Amygdala (tissue), 56 donors: Measurements from ENCODE around the gene GSTO1.

Source experiments
- DNase-seq, 56 donors: peaks; one replicate each; lab custom pipeline; 2025; lab: John Stamatoyannopoulos, UW

The GSTO1 gene

DNA sequence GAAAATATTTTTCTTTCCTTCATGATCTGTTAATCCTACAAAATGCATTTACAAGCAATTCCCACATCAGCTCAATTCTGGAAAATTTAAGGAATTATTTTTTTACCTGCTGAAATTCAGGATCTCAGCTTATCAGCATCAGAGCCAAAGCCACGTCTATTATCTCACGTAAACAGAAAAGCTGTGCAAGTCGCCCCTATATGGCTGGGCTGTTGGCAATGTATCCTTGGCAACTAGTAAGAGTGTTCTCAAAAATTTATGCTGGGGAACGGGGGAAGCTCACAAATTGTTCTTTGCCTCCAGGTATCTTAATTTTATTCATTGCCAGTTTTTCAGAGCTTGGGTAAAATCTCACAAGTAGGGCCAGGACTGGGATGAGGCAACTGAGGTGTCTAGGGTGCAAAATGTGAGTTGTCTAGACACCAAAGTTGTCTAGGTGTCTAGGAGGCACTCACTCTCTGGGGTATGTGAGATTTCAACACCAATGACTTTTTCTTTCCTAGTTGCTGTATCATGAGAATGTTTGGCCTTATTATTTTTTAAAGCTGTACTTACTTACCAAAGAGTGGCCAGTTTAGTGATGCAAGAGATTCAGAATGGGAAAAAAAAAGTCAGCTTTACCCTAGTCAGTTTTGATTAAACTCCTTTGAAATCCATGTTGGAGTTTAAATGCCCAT is 19.3 kb downstream of the GSTO1 start:
- no peak for DNase-seq

DNA sequence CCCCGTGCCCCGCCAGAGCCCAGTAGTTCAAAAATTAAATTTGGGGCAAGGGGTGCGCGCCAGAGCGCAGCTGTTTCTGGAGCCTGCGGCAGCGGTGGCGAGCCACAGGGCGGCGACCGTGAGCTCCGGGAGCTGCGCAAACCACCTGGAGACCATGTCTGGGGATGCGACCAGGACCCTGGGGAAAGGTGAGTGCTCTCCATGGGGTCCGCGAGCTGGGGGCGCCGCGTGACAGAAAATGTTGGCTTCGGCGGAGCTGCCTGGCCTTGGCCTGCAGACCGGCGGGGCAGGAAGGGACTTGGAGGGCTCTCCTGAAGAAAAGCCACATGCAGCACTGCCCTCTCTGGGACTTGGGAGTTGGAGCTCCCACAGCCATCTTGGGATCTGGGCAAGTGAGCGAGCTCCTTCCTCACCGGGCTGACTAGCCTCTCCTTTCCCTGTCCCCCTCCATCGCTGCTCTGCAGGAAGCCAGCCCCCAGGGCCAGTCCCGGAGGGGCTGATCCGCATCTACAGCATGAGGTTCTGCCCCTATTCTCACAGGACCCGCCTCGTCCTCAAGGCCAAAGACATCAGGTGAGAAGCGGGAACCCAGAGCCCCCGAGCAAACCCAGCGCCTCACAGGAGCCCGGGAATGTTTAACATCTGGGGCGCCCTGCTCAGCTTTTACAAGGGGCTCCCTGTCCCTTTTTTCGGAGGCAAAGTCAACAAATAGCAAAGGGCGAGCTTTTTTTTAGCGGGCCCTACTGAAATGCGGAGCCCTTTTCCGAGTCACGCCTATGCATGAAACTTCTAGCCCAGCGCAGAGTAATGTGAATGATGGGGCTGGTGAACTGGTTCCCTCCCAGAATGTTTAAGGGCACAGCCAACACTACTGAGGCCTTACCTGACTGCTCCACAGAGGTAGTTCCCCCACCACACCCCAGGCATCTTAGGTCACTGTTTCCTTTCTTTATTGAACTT is 20.4 kb downstream of the GSTO1 start:
- DNase-seq: peak in 42 of 56 donors; percentile 6 to 77 (median 38)

- no peak for DNase-seq
Observed at GRCh38 chr10:104276192-104276591, 21.5 kb downstream of the GSTO1 start.

DNA sequence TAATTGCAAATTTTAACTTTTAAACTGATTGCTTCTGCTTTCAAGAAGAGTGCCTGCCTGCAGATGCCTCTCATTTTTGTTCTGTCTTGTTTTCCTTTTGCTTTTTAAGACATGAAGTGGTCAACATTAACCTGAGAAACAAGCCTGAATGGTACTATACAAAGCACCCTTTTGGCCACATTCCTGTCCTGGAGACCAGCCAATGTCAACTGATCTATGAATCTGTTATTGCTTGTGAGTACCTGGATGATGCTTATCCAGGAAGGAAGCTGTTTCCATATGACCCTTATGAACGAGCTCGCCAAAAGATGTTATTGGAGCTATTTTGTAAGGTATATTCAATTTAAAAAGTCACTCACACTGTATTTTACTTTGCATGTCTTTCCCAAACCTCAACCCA is 23.1 kb downstream of the GSTO1 start:
- DNase-seq: no peak

DNA sequence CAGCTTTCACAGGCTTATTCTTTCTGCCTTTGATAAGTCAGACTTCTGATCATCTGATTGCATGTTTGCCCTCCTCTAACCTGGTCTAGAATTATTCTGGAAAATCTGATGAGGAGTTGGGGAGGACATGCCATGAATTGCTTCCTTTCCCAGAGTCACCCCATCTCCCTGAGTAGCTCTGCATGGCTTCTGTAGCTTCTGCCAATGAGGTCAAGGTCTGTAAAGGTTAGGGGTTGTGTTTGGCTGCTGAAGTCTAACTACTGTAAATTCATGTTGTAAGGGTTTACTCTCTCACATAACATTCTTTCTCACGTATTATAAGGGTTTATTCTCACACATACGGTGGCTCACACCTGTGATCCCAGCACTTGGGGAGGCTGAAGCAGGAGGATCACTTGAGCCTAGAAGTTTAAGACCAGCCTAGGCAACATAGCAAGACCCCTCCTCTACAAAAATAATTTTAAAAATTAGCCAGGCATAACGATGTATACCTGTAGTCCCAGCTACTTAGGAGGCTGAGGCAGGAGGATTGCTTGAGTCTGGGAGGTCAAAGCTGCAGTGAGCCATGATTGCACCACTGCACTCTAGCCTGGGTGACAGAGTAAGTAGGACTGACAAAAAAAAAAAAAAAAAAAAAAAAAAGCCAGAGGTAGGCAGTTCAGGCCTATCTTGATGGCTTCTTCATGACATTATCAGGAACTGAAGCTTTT is 25.0 kb downstream of the GSTO1 start:
- no peak for DNase-seq

DNA sequence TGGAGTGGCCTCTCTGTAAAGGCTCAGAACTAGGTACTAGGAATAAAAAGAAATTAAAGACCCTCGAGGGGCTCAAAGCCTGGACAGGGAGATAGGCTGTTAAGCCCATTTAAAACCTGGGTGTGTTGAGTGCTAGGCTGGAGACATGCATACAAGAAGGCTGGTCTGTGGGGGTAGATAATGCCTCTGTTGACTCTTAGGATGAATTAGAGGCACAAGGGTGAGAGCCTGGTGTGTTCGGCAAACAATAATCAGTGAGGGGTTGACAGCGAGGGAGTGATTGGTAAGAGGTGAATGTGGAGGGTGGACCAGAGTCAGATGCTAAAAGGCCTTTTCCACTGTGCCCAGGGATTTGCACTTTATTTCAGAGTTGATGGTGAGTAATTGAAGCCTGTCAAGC is 27.0 kb downstream of the GSTO1 start:
- DNase-seq: no peak

DNA sequence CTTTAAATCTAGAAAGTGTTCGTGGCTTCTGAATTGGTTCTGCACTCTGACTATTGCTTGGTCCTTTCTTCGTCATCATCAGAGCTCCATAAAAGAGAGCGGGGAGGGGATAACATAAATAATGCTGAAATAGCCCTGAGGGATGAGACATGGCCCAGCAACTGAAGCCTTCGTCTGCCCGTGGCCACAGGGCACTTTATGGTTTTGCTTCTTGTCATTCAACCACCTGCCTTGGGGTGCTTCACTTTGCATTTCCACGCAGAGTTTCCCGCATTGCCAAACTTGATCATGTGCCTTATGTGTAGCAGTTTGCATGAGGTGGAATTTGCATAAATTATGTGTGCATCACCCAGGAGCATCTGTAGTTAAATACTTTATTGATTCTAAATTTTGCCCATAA is 30.2 kb downstream of the GSTO1 start:
- no peak for DNase-seq

DNA sequence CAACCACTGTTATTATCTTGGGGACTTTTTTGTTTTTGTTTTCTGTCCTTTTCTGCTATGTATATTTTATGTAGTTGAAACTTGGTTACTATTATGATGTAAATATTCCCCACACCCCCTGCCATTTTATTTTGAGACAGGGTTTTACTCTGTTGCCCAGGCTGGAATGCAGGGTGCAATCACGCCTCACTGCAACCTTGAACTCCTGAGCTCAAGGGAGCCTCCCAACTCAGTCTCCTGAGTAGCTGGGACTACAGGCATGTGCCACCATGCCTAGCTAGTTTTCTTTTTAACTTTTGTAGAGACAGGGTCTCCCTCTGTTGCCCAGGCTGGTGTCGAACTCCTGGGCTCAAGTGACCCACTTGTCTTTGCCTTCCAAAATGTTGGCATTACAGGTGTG is 32.2 kb downstream of the GSTO1 start:
- no peak for DNase-seq

- DNase-seq: no peak
Observed at GRCh38 chr10:104288355-104288754, 33.7 kb downstream of the GSTO1 start.

- peak; percentile 27 to 94 (median 76) for DNase-seq
Observed at GRCh38 chr10:104291439-104291951, 36.8 kb downstream of the GSTO1 start.

DNA sequence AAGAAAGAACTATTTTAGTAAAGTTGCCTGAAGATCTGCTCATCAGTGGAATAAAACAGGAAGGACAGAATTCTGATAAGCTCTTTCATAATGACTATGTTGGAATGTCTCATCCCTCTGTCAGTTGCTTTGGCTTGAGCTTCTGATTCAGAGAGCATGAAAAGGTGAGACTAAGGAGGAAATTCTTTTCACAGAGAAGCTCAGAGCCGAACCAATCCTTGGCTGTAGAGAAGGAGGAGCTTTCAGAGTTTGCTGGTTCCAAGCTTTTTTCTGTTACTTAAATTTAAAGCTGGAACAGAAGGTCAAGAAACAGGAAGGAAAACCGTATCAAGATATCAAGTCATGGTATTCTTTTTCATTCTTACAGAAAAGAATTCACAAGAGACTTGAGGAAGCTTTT is 38.3 kb downstream of the GSTO1 start:
- DNase-seq: no peak

GRCh38 chr10:104293781-104294321 is 39.2 kb downstream of the GSTO1 start:
- no peak for DNase-seq

DNA sequence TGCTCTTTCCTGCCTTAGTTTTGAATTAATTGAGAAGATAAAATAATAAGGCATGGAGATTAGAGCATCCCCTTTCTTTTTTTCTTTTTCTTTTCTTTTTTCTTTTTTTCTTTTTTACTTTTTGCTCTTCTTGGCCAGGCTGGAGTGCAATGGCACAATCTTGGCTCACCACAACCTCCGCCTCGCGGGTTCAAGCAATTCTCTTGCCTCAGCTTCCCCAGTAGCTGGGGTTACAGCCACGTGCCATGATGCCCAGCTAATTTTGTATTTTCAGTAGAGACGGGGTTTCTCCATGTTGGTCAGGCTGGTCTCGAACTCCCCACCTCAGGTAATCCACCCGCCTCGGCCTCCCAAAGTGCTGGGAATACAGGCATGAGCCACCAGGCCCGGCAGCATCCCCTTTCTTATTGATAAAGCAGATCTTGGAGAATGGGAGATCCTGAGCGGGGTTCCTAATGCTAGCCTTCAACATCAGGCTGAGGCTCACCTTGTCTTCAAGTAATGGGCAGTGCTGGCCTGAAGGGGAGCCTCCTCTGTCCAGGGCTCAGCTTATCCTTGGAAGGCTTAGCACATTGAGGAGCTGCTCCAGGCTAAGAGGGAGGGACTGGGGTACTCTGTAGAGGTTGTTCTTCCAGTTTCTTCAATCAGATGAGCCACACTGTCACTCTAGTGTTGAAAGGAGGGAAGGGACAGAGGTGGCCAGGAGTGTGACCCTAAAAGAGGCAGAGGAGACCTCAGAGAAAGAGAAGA is 42.2 kb downstream of the GSTO1 start:
- no peak for DNase-seq

DNA sequence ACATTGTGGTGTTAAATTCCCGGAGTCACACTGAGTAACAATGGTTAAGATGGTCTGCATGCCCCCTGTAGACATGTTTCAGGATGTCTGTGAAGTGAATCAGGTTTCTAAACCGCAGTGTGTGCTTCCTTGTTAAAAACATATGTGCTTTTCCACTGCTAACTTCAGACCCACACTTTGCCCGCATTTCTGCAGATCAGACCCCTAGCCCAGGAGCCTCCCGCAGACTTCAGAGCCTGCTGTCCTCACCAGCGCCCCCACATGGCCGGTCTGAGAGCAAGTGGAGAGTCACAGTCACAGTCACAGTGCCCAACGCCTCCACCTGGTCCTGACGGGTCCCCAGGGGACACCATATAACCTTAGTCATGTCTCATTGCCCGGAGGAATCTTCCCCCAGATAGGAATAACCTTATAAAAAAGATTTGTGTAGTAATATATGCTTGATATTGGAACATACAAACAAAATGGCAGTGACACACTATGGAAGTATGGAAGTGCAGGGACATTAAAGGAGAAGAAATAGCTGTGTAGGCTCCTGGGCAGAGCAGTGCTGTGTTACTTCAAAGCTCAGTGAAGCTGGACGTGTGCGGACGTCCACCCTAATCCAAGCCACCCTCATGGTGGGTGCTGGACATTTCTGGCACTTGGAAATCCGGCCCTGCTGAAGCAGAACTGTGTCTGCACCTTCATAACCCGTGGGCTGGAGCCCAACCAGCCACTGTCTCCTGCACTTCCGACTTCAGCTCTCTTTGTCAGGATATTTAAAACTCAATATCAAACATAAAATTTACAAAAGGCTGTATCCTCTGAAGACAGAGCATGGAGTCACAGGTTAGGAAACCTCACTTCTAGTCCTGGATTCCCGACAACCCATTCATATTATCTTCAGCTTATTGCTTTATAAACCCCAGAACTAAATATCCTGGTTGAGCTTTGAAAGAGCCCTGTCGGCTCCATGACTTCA is 43.3 kb downstream of the GSTO1 start:
- DNase-seq: peak in 1 of 56 donors; percentile 26

DNA sequence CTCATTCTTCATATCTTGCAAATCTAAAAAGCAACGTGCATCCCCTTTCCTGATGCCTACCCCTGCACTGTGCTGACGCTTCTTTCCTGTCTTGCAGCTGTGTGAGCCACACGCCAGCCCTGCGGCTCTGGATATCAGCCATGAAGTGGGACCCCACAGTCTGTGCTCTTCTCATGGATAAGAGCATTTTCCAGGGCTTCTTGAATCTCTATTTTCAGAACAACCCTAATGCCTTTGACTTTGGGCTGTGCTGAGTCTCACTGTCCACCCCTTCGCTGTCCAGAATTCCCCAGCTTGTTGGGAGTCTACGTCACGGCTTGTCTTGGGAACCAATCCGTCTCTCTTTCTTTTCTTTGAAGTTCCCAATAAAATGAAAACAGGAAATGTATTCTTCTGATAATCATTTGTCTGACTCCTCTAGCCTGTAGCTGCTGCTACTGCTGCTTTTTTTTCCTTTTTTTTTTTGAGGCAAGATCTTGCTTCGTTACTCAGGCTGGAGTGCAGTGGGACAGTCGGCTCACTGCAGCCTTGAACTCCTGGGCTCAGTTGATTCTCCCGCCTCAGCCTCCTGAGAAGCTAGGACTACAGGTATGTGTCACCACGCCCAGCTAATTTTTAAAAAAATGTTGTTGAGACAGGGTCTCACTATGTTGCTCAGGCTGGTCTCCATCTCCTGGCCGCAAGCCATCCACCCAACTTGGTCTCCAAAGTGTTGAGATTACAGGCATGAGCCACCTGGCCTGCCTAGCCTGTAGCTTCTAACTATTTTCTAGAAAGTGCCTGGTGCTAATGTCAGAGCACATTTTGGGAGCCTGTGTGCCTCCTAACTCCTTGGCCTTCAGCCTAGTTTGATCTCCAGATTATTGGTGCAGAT is 44.6 kb downstream of the GSTO1 start:
- no peak for DNase-seq

GRCh38 chr10:104300002-104300735 is 45.5 kb downstream of the GSTO1 start:
- DNase-seq: no peak

DNA sequence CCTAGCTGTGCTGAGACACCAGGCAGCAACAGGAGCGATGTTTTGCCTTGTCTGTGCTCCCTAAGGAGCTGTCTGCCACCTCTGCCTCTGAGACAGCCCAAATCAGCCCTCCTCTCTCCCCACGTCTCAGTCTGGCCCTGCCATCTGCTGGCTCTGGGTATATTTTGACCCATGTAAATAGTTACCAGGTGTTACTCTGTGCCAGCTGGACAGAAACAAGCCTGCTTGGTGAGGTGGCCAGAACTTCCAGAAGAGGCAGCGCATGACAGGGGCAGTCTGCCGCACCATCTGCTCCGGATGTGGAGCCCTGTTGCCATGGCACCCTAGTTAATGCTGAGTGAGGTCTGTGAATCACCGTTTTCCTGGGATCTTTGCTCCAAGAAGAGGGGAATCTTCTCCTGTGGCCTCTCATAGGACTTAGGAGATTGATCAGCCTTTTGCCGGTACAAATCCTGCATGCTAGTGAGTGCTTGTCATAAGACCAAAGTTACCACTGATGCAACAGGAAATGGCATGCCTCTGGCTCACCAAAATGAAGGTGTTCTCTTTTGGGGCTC is 46.1 kb downstream of the GSTO1 start:
- peak in 37 of 56 donors; percentile 12 to 68 (median 40) for DNase-seq
